K562 (cell line): ENCODE results near the gene FXYD4. TPM values are rescaled to one million over a fixed set of nuclear protein-coding genes. Genes with fewer than 3 reads are reported as not detected.

Experiments
- ATAC-seq: fragments of 200-7000 bp; cut with Tn5 transposase; 3 replicates; pipeline ENCODE4 v1.9.1; 2020; ENCODE audit warnings: moderate library complexity
- BruUV-seq: library from RNA; stranded (reverse); fragments of 400-500 nt; replicated peaks from 2 replicates; lab custom pipeline; 2021; lab: Mats Ljungman, UMichigan
- CTCF ChIA-PET: fragments of 300-600 bp; formaldehyde crosslinking; extraction: SDS; loops from one replicate; lab custom pipeline; 2021; ENCODE audit warnings: low intra/inter-chr PET ratio; lab: Yijun Ruan, JAX
- POLR2A ChIA-PET: fragments of 300-600, 350-650 bp; sonication (Branson Sonifier 250); formaldehyde crosslinking; extraction: SDS; loops from one replicate; lab custom pipeline; 2021; ENCODE audit warnings: antibody characterized with exemption, inconsistent platforms; lab: Yijun Ruan, JAX
- DNase-seq, 4 experiments: peaks; one replicate each; pipeline versions ENCODE4 v3.0.0 to v3.0.0-alpha.2; 2011 to 2018; ENCODE audit warnings: low spot score in 3 of 4, mixed read lengths in 3 of 4; ENCODE audit errors: extremely low read depth in 1 of 4
- FAIRE-seq: peaks from 2 replicates; lab custom pipeline; 2011; peaks lifted over from hg19 to GRCh38; lab: Jason Lieb, UNC
- H2AFZ ChIP-seq: 2 replicates; pipeline ENCODE4 v1.6.0; 2011; ENCODE audit warnings: low read depth, low read length, control low read depth, inconsistent platforms
- H3K27ac ChIP-seq: fragments of 200-600 bp; 3 replicates; pipeline ENCODE4 v1.8.0; 2011; ENCODE audit warnings: low read depth, mild to moderate bottlenecking, control low read depth, inconsistent platforms, low read length, moderate library complexity, mixed read lengths; ENCODE audit errors: extremely low read depth
- H3K27me3 ChIP-seq, 2 experiments: fragments of 300-600 bp in 1 of 2; 2 replicates in 1 of 2; 3 replicates in 1 of 2; pipeline versions ENCODE4 v1.6.0 to v1.8.0; 2011; ENCODE audit warnings: inconsistent platforms in 2 of 2, low read length in 2 of 2, mild to moderate bottlenecking in 1 of 2, mixed read lengths in 1 of 2, moderate library complexity in 1 of 2; ENCODE audit not compliant: control insufficient read depth in 2 of 2, insufficient read depth in 2 of 2
- H3K36me3 ChIP-seq: fragments of 300-600 bp; 3 replicates; pipeline ENCODE4 v1.8.0; 2011; ENCODE audit warnings: mild to moderate bottlenecking, low read length, inconsistent platforms; ENCODE audit not compliant: control insufficient read depth, insufficient read depth
- H3K4me1 ChIP-seq, 2 experiments: fragments of 200-600 bp in 1 of 2; replicated peaks in 1 of 2; 2 replicates in 1 of 2; 3 replicates in 1 of 2; pipeline versions ENCODE4 v1.5.1 to v1.8.0; 2011; ENCODE audit warnings: inconsistent platforms in 2 of 2, low read length in 2 of 2, mild to moderate bottlenecking in 1 of 2, mixed read lengths in 1 of 2, moderate library complexity in 1 of 2; ENCODE audit not compliant: control insufficient read depth in 2 of 2, insufficient read depth in 2 of 2
- H3K4me2 ChIP-seq: 2 replicates; pipeline ENCODE4 v1.6.1; 2011; ENCODE audit warnings: low read length, control low read depth, inconsistent platforms, mixed read lengths; ENCODE audit not compliant: insufficient read depth
- H3K4me3 ChIP-seq: fragments of 200-600 bp; sonication (generic), shearing (Covaris generic); 2 replicates; pipeline ENCODE4 v1.5.1; 2016; ENCODE audit warnings: control low read depth, inconsistent platforms
- H3K79me2 ChIP-seq: fragments of 200-600 bp; 3 replicates; pipeline ENCODE4 v1.8.0; 2011; ENCODE audit warnings: low read length, inconsistent platforms; ENCODE audit not compliant: control insufficient read depth, insufficient read depth
- H3K9ac ChIP-seq, 2 experiments: 2 replicates each; pipeline versions ENCODE4 v1.6.0 to v1.6.1; 2011; ENCODE audit warnings: low read depth in 2 of 2, low read length in 2 of 2, control low read depth in 1 of 2, inconsistent platforms in 1 of 2, mild to moderate bottlenecking in 1 of 2, mixed read lengths in 1 of 2; ENCODE audit not compliant: insufficient read depth in 1 of 2
- H3K9me1 ChIP-seq: one replicate; pipeline ENCODE4 v1.6.0; 2011; ENCODE audit warnings: inconsistent platforms, mild to moderate bottlenecking, low read length, moderate library complexity; ENCODE audit not compliant: control insufficient read depth, insufficient read depth
- H3K9me3 ChIP-seq: replicated peaks from 2 replicates; pipeline ENCODE4 v1.5.1; 2011; ENCODE audit warnings: low read depth, low read length, inconsistent platforms; ENCODE audit not compliant: control insufficient read depth, insufficient read depth
- H4K20me1 ChIP-seq: replicated peaks from 2 replicates; pipeline ENCODE4 v1.6.1; 2011; ENCODE audit warnings: low read length, inconsistent platforms, mixed read lengths; ENCODE audit not compliant: control insufficient read depth, insufficient read depth
- ELF1 ChIP-seq: fragments of 200-800 bp; sonication (Bioruptor generic); IDR thresholded peaks from 2 replicates; pipeline ENCODE4 v1.6.1; 2016; ENCODE audit warnings: missing genetic modification characterization, missing compliant biosample characterization
- HNRNPK ChIP-seq: fragments of 200-400 bp; formaldehyde crosslinking; IDR thresholded peaks from one replicate; pipeline ENCODE4 v1.6.1; 2018; ENCODE audit warnings: mild to moderate bottlenecking, low read depth, low read length; ENCODE audit not compliant: poor library complexity, severe bottlenecking
- MTF1 ChIP-seq: fragments of 250-450 bp; sonication (Bioruptor Pico); IDR thresholded peaks from 2 replicates; pipeline ENCODE4 v1.9.0; 2021; ENCODE audit warnings: moderate library complexity, mild to moderate bottlenecking, inconsistent platforms, borderline replicate concordance
- NCOR1 ChIP-seq: fragments of 450-650 bp; IDR thresholded peaks from 2 replicates; pipeline ENCODE4 v1.6.1; 2016; ENCODE audit warnings: mild to moderate bottlenecking, moderate library complexity
- SRSF7 ChIP-seq: fragments of 200-400 bp; formaldehyde crosslinking; optimal IDR thresholded peaks from 2 replicates; pipeline ENCODE3; 2017; ENCODE audit warnings: mild to moderate bottlenecking, low read depth, low read length
- TFE3 ChIP-seq: fragments of 450-650 bp; formaldehyde crosslinking; IDR thresholded peaks from 2 replicates; pipeline ENCODE4 v1.4.0; 2020; ENCODE audit warnings: mild to moderate bottlenecking, mixed read lengths
- ZNF395 ChIP-seq: fragments of 200-800 bp; sonication (Bioruptor generic); IDR thresholded peaks from 2 replicates; pipeline ENCODE4 v1.6.1; 2017; ENCODE audit warnings: missing genetic modification characterization, missing compliant biosample characterization
- ZNF449 ChIP-seq: fragments of 250-450 bp; sonication (Bioruptor Pico); IDR thresholded peaks from 2 replicates; pipeline ENCODE4 v1.8.0; 2022; ENCODE audit warnings: moderate library complexity, mild to moderate bottlenecking, inconsistent platforms
- ZNF589 ChIP-seq: fragments of 200-800 bp; sonication (Bioruptor generic); IDR thresholded peaks from 2 replicates; pipeline ENCODE4 v1.6.1; 2016; ENCODE audit warnings: low read depth, missing genetic modification characterization, missing compliant biosample characterization
- ZNF592 ChIP-seq: fragments of 450-650 bp; IDR thresholded peaks from 2 replicates; pipeline ENCODE4 v1.6.1; 2017; ENCODE audit warnings: antibody characterized with exemption, mild to moderate bottlenecking
- WGBS: fragments of 100-300 bp; shearing (Covaris generic); methylation state at CpG from one replicate; pipeline ENCODE4 v1.1.6; 2016; ENCODE audit warnings: low coverage, mixed read lengths; ENCODE audit not compliant: insufficient coverage; ENCODE audit errors: missing lambda C conversion rate; 5-methylcytosine and 5-hydroxymethylcytosine counted together
- in situ Hi-C: fragments of 300-500 bp; cut with MboI; formaldehyde crosslinking; loops from 4 replicates; pipeline ENCODE4 v1.15.0; 2018; ENCODE audit warnings: inconsistent platforms, mixed read lengths
- intact Hi-C: fragments of 100-400 bp; cut with micrococcal nuclease; formaldehyde crosslinking; loops from 2 replicates; pipeline ENCODE4 v1.14.2; 2022
- polyA plus RNA-seq, 8 experiments: library from polyadenylated mRNA; depleted of rRNA in 4 of 8; stranded (reverse) in 5 of 8; unstranded in 3 of 8; fragments of >200 nt; fragmentation: Nextera tagmentation in 2 of 8; fragmentation: Illumina TruSeq in 1 of 8; extraction: Ambion mirVana in 2 of 8; extraction: Trizol in 1 of 8; gene quantifications; 2 replicates each; pipeline versions ENCODE4 v1.2.1 to v1.2.3, GENCODE V29; 2011 to 2014; ENCODE audit warnings: inconsistent platforms in 1 of 8, missing spikeins in 1 of 8
- total RNA-seq, 7 experiments: library from RNA; depleted of rRNA in 6 of 7; stranded (reverse); fragments of >200 nt in 6 of 7; fragmentation: Illumina TruSeq in 2 of 7; extraction: Trizol in 2 of 7; gene quantifications; 2 replicates each; pipeline versions ENCODE4 v1.2.1 to v1.2.3, GENCODE V29; 2011 to 2021; ENCODE audit warnings: low replicate concordance in 1 of 7

FXYD4 gene
- total and polyA plus RNA-seq, 9 of the 15 experiments (the other 6 are each of a cell fraction or from before 2014, with no cell fraction given), result not detected

- H3K9ac ChIP-seq, result peak overlapping the region; percentile 46 to 49; a peak in 3 of 4 replicates
- FAIRE-seq, result peak; percentile 32
- peak in 1 of 4 experiments; percentile 20 for DNase-seq
- peak overlapping the region; percentile 80 for H3K4me2 ChIP-seq
- peak overlapping the region; percentile 96 for H3K27ac ChIP-seq
- peaks cover 78% of the 10 kb centered on the region for H4K20me1 ChIP-seq
- peaks cover 99% of the 10 kb centered on the region for H3K79me2 ChIP-seq
- peaks cover 4% of the 10 kb centered on the region for H3K9me1 ChIP-seq
- no peak for ATAC-seq
- no peak overlapping the region for H3K4me3 ChIP-seq
- H3K27me3 ChIP-seq, result no peaks in the 10 kb centered on the region
- intact Hi-C loops, result loop anchor here (1.0 to 5.0 kb wide), 2 partner anchors 8 to 52 kb away; no protein-coding TSS in a partner anchor
- in situ Hi-C loops, result loop anchor here (5.0 kb wide), 1 partner anchor 53 kb away; no protein-coding TSS in a partner anchor
- POLR2A ChIA-PET, result interaction anchor here (1.0 to 5.4 kb wide), 12 partner anchors 7 to 60 kb away, joined by 3 to 60 read pairs (median 6); partner anchors contain the start of genes HNRNPF and ZNF487
- CTCF ChIA-PET, result interaction anchor here (1.0 kb wide), 1 partner anchor 63 kb away, joined by 3 read pairs; no protein-coding TSS in a partner anchor
- no peak overlapping the region for H2AFZ ChIP-seq
- 39% methylated on average over 5 of the region's 5 CpGs for WGBS
- peaks cover 54 to 67% of the 10 kb centered on the region in 2 experiments for H3K4me1 ChIP-seq
- H3K36me3 ChIP-seq, result peaks cover 84% of the 10 kb centered on the region
- no peaks in the 10 kb centered on the region for H3K9me3 ChIP-seq
- no TSS peak for BruUV-seq
- TF ChIP-seq SRSF7 (no peak), TFE3 (no peak), ZNF592 (no peak), ZNF395 (CRISPR knock-in tag) (no peak), HNRNPK (no peak), ZNF449 (CRISPR knock-in tag) (no peak), ZNF589 (CRISPR knock-in tag) (no peak), ELF1 (tag) (0 out of 2 replicates have a peak, but pooled peaks have one; percentile 6), NCOR1 (no peak), MTF1 (CRISPR knock-in tag) (no peak)
These were observed 28.2 kb downstream of the FXYD4 start for GRCh38 chr10:43399320-43400310.
